HCT116 (cell line): ENCODE data around the gene EGFR.

Experiments
- RAD21 ChIP-seq: IDR thresholded peaks from 2 replicates; pipeline ENCODE4 v1.6.1; 2012; ENCODE audit warnings: low read depth, mild to moderate bottlenecking
- TF ChIP-seq, protein P1 (sequence below), 3 experiments: fragments of 200-600 bp in 1 of 3; sonication (generic) in 1 of 3; IDR thresholded peaks in 2 of 3; conservative IDR thresholded peaks in 1 of 3; 2 replicates each; pipeline ENCODE4 v1.5.1; 2012 to 2017; ENCODE audit warnings: low read depth in 2 of 3, low read length in 2 of 3, antibody characterized with exemption in 1 of 3, borderline replicate concordance in 1 of 3, control low read depth in 1 of 3, mild to moderate bottlenecking in 1 of 3, mixed read lengths in 1 of 3, mixed run types in 1 of 3, moderate library complexity in 1 of 3; ENCODE audit not compliant: insufficient read depth in 1 of 3

- TF ChIP-seq, protein P1, sequence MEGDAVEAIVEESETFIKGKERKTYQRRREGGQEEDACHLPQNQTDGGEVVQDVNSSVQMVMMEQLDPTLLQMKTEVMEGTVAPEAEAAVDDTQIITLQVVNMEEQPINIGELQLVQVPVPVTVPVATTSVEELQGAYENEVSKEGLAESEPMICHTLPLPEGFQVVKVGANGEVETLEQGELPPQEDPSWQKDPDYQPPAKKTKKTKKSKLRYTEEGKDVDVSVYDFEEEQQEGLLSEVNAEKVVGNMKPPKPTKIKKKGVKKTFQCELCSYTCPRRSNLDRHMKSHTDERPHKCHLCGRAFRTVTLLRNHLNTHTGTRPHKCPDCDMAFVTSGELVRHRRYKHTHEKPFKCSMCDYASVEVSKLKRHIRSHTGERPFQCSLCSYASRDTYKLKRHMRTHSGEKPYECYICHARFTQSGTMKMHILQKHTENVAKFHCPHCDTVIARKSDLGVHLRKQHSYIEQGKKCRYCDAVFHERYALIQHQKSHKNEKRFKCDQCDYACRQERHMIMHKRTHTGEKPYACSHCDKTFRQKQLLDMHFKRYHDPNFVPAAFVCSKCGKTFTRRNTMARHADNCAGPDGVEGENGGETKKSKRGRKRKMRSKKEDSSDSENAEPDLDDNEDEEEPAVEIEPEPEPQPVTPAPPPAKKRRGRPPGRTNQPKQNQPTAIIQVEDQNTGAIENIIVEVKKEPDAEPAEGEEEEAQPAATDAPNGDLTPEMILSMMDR (IDR thresholded peaks at IDR 0.05 in 2 of 3, conservative IDR thresholded peaks at IDR 0.05 in 1 of 3; ENCODE audit: borderline replicate concordance in 1 of 3, insufficient read depth in 1 of 3, low read depth in 2 of 3, low read length in 2 of 3) = no peak
- TF ChIP-seq RAD21 = no peak
Measured at GRCh38 chr7:55052741-55053427, 34.1 kb downstream of the EGFR start.
